T-helper 17 cell (primary cell): ENCODE data around the gene TIMP3. TPM values are rescaled to one million over a fixed set of nuclear protein-coding genes. Genes with fewer than 3 reads are reported as not detected.

Experiments used
- ATAC-seq: fragments of 150-1000 bp; cut with Tn5 transposase; 2 replicates; pipeline ENCODE4 v1.10.0; 2021; ENCODE audit warnings: mild to moderate bottlenecking, moderate library complexity
- DNase-seq, 3 donors: peaks; one replicate each; pipeline versions ENCODE4 v3.0.0 to v3.0.0-alpha.2; 2020 to 2021
- H3K9me3 ChIP-seq: one replicate; pipeline ENCODE4 v1.7.0; 2013; ENCODE audit warnings: low read length, mild to moderate bottlenecking; ENCODE audit not compliant: control insufficient read depth, poor library complexity, severe bottlenecking
- H3K27ac Mint-ChIP-seq: one replicate; pipeline ENCODE4 v1.8.0; 2022; ENCODE audit warnings: mild to moderate bottlenecking, moderate library complexity, mixed read lengths
- H3K27me3 Mint-ChIP-seq: one replicate; pipeline ENCODE4 v1.8.0; 2022; ENCODE audit warnings: mixed read lengths
- H3K36me3 Mint-ChIP-seq: one replicate; pipeline ENCODE4 v1.8.0; 2022; ENCODE audit warnings: low read depth, mixed read lengths
- H3K4me1 Mint-ChIP-seq: one replicate; pipeline ENCODE4 v1.8.0; 2022; ENCODE audit warnings: mild to moderate bottlenecking, mixed read lengths
- H3K4me3 Mint-ChIP-seq: one replicate; pipeline ENCODE4 v1.8.0; 2022; ENCODE audit warnings: mild to moderate bottlenecking, moderate library complexity, mixed read lengths
- total RNA-seq, 4 donors: library from RNA in 2 of 4; stranded (reverse) in 2 of 4; gene quantifications; one replicate each; pipeline ENCODE4 v1.2.3 and lab custom pipeline; 2022 to 2026

TIMP3 gene
- total RNA-seq, 2 donors from 2014 or later, result 0.26 TPM; not detected in 1

GRCh38 chr22:32771756-32772155 lies 29.7 kb upstream of the TIMP3 start:
- DNase-seq (no peak), ATAC-seq (no peak)
- Mint-ChIP-seq H3K27me3 (no peaks in the 10 kb centered on the region), H3K4me1 (no peaks in the 10 kb centered on the region), H3K4me3 (no peak overlapping the region), H3K36me3 (no peaks in the 10 kb centered on the region), H3K27ac (no peak overlapping the region)
- H3K9me3 ChIP-seq, result no peaks in the 10 kb centered on the region

DNA sequence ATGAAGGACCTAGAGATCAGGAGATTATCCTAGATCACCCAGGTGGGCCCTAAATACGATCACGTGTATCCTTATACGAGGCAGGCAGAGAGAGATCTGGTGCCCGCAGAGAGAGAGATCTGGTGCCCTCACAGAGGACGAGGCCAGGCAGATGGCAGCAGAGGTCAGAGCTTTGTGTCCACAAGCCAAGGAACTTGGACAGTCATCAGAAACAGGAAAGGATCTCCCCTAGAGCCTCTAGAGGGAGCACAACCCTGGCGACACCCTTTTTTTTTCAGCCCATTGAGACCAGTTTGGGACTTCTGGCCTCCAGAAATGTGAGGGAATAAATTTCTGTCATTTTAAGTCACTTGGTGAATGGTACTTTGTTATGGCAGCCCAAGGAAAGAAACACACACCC lies 25.5 kb upstream of the TIMP3 start:
- ATAC-seq (no peak), DNase-seq (no peak)
- Mint-ChIP-seq H3K36me3 (no peaks in the 10 kb centered on the region), H3K4me1 (no peaks in the 10 kb centered on the region), H3K27me3 (peaks cover 4% of the 10 kb centered on the region), H3K4me3 (no peak overlapping the region), H3K27ac (no peak overlapping the region)
- no peaks in the 10 kb centered on the region for H3K9me3 ChIP-seq

DNA sequence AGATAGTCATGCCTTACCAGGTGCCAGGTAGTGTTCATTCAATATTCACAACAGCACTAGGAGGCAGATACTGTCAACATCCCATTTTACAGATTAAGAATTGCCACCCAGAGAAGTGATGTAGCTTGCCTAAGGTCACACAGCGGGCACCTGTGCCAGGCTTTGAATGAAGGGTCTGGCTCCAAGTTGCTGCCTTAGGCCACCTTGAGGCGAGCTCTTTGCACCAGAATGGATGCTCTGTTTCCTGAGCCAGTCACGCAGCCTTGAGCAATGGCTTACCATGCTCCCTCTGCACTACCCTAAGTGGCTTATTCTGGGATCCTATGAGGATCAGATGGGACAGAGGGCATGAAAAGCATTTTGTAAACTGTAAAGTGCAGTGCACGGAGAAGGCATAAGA lies 25.1 kb upstream of the TIMP3 start:
- Mint-ChIP-seq H3K36me3 (no peaks in the 10 kb centered on the region), H3K27ac (no peak overlapping the region), H3K4me1 (no peaks in the 10 kb centered on the region), H3K4me3 (no peak overlapping the region), H3K27me3 (peaks cover 4% of the 10 kb centered on the region)
- ATAC-seq, result no peak
- H3K9me3 ChIP-seq, result no peaks in the 10 kb centered on the region
- DNase-seq, result no peak

GRCh38 chr22:32776802-32777201 lies 24.7 kb upstream of the TIMP3 start:
- H3K9me3 ChIP-seq, result no peaks in the 10 kb centered on the region
- Mint-ChIP-seq H3K36me3 (no peaks in the 10 kb centered on the region), H3K27me3 (peaks cover 4% of the 10 kb centered on the region), H3K4me1 (no peaks in the 10 kb centered on the region), H3K4me3 (no peak overlapping the region), H3K27ac (no peak overlapping the region)
- no peak for ATAC-seq
- no peak for DNase-seq

DNA sequence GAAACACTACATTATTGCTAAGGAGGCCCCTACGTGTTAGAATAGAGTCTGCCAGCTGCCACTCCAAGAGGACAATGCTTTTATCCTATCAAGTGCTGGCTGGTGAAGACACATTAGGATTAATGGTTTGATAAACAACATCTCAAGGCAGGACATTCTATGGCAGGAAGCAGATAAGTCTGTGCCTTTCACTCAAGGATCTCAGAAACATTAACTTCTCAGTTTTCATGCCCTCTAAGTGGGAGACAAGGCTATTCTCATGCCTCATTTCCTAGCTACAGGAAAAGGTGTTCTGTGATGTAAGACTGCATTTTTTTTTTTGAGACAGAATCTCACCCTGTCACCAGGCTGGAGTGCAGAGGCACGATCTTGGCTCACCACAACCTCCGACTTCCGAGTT lies 23.5 kb upstream of the TIMP3 start:
- ATAC-seq (no peak), DNase-seq (no peak)
- Mint-ChIP-seq H3K27me3 (peaks cover 4% of the 10 kb centered on the region), H3K36me3 (no peaks in the 10 kb centered on the region), H3K27ac (no peak overlapping the region), H3K4me1 (no peaks in the 10 kb centered on the region), H3K4me3 (no peak overlapping the region)
- no peaks in the 10 kb centered on the region for H3K9me3 ChIP-seq

DNA sequence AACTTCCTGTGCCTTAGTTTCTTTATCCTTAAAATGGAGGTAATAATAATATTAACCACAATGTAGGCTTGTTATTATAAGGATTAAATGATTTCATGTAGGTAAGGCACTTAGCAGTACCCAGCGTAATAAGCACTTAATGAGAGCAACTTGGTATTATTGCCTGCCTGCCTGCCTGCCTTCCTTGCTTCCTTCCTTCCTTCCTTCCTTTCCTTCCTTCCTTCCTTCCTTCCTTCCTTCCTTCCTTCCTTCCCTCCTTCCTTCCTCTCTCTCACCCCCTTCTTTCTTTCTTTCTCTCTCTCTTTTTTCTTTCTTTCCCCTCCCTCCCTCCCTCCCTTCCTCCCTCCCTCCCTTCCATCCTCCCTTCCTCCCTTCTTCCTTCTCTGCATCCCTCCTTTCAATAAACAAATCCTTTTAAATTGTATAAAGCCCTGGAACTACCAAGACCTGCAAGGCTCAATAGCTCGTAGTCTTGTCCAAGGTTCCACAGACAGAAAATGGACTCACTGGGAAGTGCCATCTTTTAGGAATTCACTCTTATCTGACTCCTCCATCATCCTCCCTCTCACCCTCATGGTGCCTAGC lies 20.7 kb upstream of the TIMP3 start:
- Mint-ChIP-seq H3K27ac (no peak overlapping the region), H3K4me1 (no peaks in the 10 kb centered on the region), H3K36me3 (no peaks in the 10 kb centered on the region), H3K4me3 (no peak overlapping the region), H3K27me3 (peaks cover 23% of the 10 kb centered on the region)
- no peak for ATAC-seq
- H3K9me3 ChIP-seq, result no peaks in the 10 kb centered on the region
- DNase-seq, result no peak

DNA sequence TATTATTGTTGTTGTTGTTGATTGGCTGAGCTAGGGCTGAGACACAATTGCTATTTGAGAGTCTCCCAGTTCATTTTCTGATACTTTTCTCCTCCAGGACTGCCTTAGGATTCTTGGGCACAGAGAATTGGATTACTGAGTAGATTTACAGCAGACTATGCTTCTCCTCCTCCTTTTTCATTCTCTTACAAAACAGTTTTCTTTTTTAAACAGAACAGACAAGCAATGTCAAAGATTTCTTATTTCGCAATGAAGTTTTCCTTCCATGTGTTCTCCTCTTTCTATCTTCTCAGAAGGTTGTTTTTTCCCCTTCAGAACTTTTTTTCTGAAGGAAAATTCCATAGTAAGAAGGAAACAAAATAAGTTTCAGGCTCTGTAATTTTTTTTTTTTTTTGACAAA lies 19.8 kb upstream of the TIMP3 start:
- no peak overlapping the region for H3K4me3 Mint-ChIP-seq
- DNase-seq, result no peak
- H3K27me3 Mint-ChIP-seq, result peaks cover 23% of the 10 kb centered on the region
- no peak overlapping the region for H3K27ac Mint-ChIP-seq
- ATAC-seq, result no peak
- no peaks in the 10 kb centered on the region for H3K4me1 Mint-ChIP-seq
- no peaks in the 10 kb centered on the region for H3K9me3 ChIP-seq
- no peaks in the 10 kb centered on the region for H3K36me3 Mint-ChIP-seq

DNA sequence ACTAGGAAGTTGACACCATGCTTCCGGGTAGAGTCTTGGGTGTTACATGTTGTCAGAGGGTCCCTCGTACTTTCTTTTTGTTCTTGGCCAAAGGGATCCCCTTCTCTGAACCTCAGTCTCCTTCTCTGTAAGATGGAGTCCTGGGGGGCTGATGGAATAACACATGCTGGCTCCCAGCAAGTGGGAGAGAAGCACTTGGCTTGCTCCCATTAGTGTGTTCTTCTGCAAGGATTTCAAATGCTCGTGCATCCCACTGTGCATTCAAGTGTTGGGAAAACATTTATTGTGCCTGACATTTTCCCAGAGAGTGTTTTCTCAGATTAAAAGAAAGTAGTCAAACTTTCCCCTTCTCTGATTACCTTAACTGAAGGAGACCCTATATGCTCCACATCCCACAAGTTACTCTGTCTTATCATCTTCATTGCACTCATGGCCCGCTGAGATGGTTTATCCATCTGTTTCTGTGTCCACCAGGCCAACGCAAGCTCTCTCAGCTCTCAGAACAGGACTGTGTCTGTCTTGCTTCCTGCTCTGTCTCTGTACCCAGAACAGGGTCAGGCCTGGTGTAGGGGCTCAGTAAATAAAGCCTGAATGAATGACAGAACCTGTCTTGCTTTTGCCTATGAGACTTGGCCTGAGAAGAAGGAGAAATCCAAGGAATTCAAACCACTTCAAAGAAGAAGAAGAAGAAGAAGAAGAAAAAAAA lies 16.0 kb upstream of the TIMP3 start:
- Mint-ChIP-seq H3K27ac (no peak overlapping the region), H3K27me3 (peaks cover 31% of the 10 kb centered on the region), H3K4me1 (no peaks in the 10 kb centered on the region), H3K36me3 (peaks cover 2% of the 10 kb centered on the region), H3K4me3 (no peak overlapping the region)
- DNase-seq (no peak), ATAC-seq (no peak)
- H3K9me3 ChIP-seq, result no peaks in the 10 kb centered on the region

DNA sequence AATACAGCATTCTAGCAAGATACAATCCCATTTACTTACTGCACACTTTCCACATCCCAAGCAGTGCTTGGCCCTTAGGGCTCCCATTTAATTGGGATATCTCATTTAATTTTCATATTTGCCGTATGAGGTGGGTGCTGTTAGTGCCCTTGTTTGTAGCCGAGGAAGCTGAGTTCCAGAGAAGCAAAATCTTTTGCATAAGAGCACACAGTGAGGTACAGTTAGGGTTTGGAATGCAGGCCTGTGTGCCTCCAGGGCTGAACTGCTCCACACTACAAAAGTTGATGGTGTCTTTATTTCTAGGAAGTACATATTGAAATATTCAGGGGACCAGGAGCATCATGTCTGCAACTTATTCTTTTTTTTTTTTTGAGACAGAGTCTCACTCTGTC lies 15.5 kb upstream of the TIMP3 start:
- no peak overlapping the region for H3K4me3 Mint-ChIP-seq
- no peak overlapping the region for H3K27ac Mint-ChIP-seq
- no peaks in the 10 kb centered on the region for H3K9me3 ChIP-seq
- peaks cover 31% of the 10 kb centered on the region for H3K27me3 Mint-ChIP-seq
- ATAC-seq, result no peak
- DNase-seq, result no peak
- H3K4me1 Mint-ChIP-seq, result no peaks in the 10 kb centered on the region
- H3K36me3 Mint-ChIP-seq, result peaks cover 2% of the 10 kb centered on the region

- H3K9me3 ChIP-seq, result no peaks in the 10 kb centered on the region
- no peak overlapping the region for H3K27ac Mint-ChIP-seq
- no peak for ATAC-seq
- no peaks in the 10 kb centered on the region for H3K4me1 Mint-ChIP-seq
- no peak overlapping the region for H3K4me3 Mint-ChIP-seq
- H3K36me3 Mint-ChIP-seq, result peaks cover 2% of the 10 kb centered on the region
- DNase-seq, result no peak
- peaks cover 37% of the 10 kb centered on the region for H3K27me3 Mint-ChIP-seq
These were observed 12.4 kb upstream of the TIMP3 start for GRCh38 chr22:32788904-32789624.

DNA sequence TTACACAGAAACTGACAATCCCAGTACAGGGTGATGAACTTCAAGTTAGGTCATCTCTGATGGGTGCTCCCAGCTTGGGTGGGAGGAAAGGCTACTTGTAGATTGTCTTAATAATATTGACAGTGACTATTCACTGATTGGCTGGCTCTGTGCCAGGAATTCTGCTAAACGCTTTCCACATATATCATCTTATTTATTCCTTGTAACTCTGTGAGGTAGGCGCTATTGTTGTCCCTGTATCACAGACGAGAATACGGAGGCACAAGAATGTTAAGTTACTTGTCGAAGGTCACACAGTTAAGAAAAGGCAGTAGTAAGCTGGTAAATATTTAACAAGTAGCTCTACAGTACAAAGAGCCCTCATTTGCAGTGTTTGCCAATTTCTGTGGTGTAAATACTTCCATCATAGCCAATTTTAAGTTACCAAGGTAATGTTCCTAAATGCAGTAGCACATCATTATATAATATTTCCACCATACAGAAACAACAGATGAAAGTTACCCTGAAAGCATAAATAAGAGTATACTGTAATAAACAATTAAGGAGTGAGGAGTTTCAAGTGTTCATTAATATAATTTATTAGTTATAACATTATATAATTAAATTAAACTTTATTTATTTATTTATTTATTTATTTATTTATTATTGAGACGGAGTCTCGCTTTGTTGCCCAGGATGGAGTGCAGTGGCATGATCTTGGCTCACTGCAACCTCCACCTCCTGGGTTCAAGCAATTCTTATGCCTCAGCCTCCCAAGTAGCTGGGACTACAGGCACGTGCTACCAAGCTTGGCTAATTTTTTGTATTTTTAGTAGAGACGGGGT lies 11.5 kb upstream of the TIMP3 start:
- Mint-ChIP-seq H3K36me3 (peaks cover 2% of the 10 kb centered on the region), H3K27ac (no peak overlapping the region)

DNA sequence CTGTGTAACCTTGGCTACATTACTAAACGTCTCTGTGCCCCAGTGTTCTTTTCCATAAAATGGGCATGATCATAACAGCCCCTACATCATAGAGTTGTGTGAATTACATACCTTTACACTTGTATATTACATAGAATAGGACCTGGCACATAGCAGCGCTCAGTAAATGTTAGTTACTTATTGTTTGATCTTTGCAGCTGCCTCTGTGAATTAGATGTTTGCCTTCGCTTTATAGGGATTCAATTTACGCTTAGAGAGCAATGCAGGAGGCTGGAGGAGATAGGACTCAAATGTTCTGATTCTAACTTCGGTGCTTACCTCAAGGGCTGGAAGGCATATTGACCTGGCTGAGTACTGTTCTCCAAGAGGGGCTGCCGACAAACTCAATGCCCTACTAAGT lies 10.4 kb upstream of the TIMP3 start:
- H3K9me3 ChIP-seq, result no peaks in the 10 kb centered on the region
- no peak for DNase-seq
- H3K27ac Mint-ChIP-seq, result no peak overlapping the region
- H3K4me1 Mint-ChIP-seq, result peaks cover 7% of the 10 kb centered on the region
- peaks cover 2% of the 10 kb centered on the region for H3K36me3 Mint-ChIP-seq
- no peak for ATAC-seq
- no peak overlapping the region for H3K4me3 Mint-ChIP-seq
- H3K27me3 Mint-ChIP-seq, result peaks cover 43% of the 10 kb centered on the region

More for the DNA sequence above, 11.5 kb upstream of the TIMP3 start:
- H3K4me3 Mint-ChIP-seq, result no peak overlapping the region
- H3K4me1 Mint-ChIP-seq, result no peaks in the 10 kb centered on the region
- H3K27me3 Mint-ChIP-seq, result peaks cover 37% of the 10 kb centered on the region
- no peak for ATAC-seq
- H3K9me3 ChIP-seq, result no peaks in the 10 kb centered on the region
- DNase-seq, result no peak

- Mint-ChIP-seq H3K36me3 (peaks cover 2% of the 10 kb centered on the region), H3K4me3 (no peak overlapping the region), H3K27ac (no peak overlapping the region), H3K4me1 (peaks cover 8% of the 10 kb centered on the region), H3K27me3 (peaks cover 47% of the 10 kb centered on the region)
- ATAC-seq (no peak), DNase-seq (no peak)
- no peaks in the 10 kb centered on the region for H3K9me3 ChIP-seq
These were observed 10.0 kb upstream of the TIMP3 start for GRCh38 chr22:32791485-32791884.
